ENCODE results near the gene HOXA5.

Gene HOXA5

GRCh38 chr7:27147199-27148030 is 3.9 kb upstream of the HOXA5 start, which contains the start of gene HOXA6:
Gene HOXA6 (minus strand): TSS chr7:27147774. CDS start chr7:27147749, 25 bp downstream.
- no peak for DNase-seq

- DNase-seq: no peak
Observed at GRCh38 chr7:27146491-27147198, 3.2 kb upstream of the HOXA5 start.

DNA sequence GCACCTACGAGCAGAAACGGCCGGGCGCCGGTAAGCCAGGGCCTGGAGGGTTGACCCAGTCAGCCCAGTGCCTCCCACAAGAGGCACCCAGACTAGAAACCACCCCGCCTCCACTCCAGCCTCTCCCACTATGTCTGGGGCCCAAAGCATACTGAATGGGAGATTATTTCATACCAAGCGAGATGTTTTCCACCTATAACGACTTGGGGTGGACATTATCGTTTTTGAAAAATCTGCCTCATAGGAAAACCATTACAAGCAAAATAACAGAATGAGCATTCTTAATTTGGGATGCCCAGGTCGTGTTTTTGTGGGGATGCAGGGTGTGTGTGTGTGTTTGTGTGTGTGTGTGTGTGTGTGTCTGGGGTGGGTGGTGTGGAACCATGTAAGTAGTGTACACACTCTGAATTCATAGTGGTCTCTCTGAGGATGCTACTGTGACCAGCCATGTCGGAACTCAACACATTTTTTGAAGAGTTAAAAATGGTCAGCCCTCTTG is 2.5 kb upstream of the HOXA5 start:
- DNase-seq: no peak

DNA sequence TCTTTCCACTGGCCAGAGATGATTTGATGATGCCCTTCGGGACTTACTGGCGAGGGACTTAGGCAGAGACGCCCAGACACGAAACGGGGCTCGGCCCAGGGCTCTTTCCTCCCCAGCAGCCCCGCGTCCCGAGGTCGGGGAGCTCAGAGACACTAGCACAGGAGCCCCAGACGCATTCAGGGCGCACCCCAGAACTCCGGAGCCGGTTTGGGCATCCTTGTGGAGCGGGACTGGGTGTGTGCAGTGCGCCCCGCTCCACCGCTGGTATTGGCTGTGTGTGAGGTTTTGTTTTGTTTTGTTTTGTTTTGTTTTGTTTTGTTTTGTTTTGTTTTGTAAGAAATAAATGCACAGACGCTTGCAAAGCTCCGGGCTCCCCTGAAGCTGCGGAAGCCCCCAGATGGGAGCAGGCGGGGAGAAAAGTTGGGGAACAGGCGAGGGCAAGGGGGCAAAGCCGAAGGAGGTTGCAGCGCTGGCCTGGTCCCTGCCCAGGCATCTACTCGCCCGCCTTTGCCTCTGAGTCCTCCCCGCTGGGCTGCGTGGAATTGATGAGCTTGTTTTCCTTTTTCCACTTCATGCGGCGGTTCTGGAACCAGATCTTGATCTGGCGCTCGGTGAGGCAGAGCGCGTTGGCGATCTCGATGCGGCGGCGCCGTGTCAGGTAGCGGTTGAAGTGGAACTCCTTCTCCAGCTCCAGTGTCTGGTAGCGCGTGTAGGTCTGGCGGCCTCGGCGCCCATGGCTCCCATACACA is 1.9 kb upstream of the HOXA5 start:
- DNase-seq: no peak

DNA sequence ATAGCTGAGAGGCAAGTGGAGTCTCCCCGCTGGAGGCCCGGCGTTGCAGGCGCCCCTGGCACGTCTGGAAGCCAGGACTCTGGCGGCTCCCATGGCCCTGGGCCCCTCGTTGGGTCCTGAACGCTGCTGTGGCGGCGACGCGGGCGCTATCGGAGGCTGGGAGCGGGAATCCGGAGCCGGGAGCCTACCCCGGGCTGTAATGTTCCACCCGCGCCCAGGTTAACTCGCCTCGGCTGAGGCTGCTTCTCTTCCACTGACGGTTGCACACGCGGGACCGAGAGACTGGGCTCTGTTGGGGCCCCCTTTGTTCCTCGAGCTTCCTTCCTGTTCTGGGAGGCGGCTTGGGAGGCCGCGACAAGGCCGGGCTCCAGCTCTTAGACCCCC is 1.3 kb upstream of the HOXA5 start:
- no peak for DNase-seq

- no peak for DNase-seq
Observed at GRCh38 chr7:27143950-27144780, 684 bp upstream of the HOXA5 start.

DNA sequence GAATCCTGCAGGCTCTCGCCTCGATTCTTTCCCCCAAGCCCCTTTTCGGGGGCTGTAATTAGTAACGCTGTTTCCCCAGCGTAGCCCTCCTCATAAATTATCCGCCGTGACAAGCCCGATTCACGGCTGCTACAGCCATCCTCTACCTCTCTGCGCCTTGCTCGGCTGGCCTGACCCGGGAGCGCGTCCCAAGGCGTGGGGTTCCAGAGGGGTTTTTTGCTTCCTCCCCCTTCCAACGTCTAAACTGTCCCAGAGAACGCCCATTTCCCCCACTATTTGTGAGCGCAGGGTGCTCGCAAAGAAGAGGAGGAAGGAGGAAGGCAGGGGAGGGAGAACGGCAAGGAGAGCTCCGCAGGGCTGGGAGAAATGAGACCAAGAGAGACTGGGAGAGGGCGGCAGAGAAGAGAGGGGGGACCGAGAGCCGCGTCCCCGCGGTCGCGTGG is 880 bp downstream of the HOXA5 start:
- no peak for DNase-seq

- no peak for DNase-seq
Observed at GRCh38 chr7:27141923-27142579, 1.4 kb downstream of the HOXA5 start.

GRCh38 chr7:27141137-27141922 is 2.2 kb downstream of the HOXA5 start:
- no peak for DNase-seq

GRCh38 chr7:27140126-27140857 is 3.2 kb downstream of the HOXA5 start:
- no peak for DNase-seq

DNA sequence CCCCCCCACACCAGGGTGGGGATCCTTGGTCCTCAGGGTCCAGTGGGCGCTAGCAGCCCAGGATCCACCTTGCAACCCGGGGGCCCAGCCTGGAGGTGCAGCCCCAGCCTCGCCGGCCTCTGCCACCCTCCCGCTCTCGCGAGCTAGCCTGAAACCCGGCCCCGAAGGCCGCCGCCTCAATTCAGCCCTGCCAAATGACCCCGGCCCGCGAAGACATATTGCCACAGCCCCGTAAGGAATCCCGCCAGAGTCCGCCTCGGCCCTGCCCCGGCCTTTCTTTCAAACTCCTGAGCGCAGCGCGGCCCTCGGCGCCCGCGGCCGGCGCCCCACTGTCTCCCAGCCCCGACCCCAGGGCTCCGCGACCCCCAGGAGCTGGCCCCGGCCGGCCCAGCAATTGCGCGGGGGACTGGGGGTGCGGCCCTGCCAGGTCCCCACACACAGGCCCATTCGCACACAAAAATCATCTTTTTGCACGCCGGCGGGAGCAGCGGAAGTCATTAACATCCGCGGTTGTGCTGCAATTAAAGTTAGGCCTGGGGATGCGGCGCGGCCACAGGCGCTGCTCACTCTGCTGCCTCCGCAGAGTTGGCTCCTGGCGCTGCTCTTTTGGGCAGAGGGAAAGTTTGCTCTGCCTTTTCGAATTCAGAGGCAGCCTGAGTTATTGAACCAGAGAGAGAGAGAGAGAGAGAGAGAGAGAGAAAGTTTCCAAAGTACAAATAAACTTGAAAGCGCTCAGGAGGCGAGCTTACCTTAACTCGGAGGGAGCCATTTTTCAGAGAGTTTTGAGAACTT is 4.0 kb downstream of the HOXA5 start:
- DNase-seq: no peak

GRCh38 chr7:27138985-27139333 is 4.5 kb downstream of the HOXA5 start:
- no peak for DNase-seq

GRCh38 chr7:27138472-27138871 is 5.0 kb downstream of the HOXA5 start:
- DNase-seq: no peak

- no peak for DNase-seq
Observed at GRCh38 chr7:27137640-27138315, 5.7 kb downstream of the HOXA5 start.

- DNase-seq: no peak
Observed at GRCh38 chr7:27134392-27134791, 9.1 kb downstream of the HOXA5 start.

DNA sequence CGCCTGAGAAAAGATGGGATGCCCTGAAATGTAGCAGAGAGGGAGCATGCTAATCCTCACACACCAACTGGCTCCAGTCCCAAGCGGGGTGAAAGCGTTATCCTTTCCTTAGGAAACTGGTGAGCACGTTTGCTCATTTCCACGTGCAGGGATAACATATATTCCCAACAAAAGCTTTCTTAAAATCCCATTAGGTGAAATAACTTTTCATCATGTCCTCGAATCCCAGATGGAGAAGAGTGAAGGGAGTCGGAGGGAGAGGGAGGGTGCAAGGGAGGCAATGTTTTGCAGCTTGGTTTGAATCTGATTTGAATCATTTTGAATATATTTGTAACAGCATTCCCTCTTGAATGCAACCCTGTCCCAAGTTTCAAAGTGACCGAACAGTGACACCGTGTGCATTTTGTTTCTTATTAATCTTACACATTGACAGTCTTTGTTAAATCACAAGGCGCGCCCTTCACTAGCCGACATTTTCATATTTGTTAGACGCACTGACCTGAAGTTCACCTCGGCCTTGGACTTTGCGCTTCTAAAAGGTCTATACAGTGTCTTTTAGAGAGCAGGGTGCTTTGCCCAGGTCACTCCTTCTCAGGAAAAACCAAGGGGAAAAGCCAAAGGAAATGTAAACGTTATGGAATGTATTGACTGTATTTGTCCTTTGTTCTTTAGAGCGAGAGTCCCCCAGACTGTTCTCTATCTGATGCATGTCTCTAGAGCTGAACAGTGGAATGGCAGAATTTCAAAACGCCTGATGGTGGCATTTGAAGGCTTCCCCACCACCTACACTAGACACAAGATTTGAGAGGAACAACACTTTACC is 9.9 kb downstream of the HOXA5 start:
- DNase-seq: no peak

- no peak for DNase-seq
Observed at GRCh38 chr7:27132978-27133377, 10.5 kb downstream of the HOXA5 start.

GRCh38 chr7:27132214-27132613 is 11.3 kb downstream of the HOXA5 start:
- no peak for DNase-seq
